ENCODE results near the gene HSH2D.
"Not testable (repeated sequence)": the region's sequence is repeated elsewhere in the genome, so short reads cannot be mapped to it uniquely, and the experiment has no call there.

Gene HSH2D

GRCh38 chr19:16143399-16144215 lies at the start of gene HSH2D:
Gene HSH2D, plus strand, starts transcription at chr19:16143685. Its CDS starts 5,066 bp downstream, at chr19:16148751.
- DNase-seq: peak; percentile 91

- no peak for DNase-seq
These were observed 49.0 kb upstream of the HSH2D start for GRCh38 chr19:16094360-16095070.

DNA sequence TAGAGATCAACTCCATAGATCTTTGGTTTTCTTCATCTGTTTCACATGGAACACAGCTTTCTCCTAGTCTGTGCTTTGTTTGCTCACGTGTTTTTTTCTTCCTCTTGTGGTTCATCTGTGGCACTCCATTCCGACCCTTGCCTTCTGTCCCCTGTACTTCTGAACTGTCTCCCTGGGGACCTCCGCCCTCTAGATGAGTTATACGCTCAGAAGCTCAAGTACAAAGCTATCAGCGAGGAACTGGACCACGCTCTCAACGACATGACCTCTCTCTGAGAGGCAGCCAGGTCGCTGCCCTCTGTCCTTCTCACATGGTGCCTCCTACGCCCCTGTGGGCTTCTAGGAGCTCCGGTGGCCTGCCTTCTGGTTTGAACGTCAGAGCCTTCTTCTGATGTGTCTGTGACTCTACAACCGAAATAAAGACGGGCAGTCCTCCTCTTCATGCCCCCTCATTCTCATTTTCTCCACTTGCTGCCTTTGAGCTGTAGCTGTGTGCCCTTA lies 48.4 kb upstream of the HSH2D start:
- no peak for DNase-seq

DNA sequence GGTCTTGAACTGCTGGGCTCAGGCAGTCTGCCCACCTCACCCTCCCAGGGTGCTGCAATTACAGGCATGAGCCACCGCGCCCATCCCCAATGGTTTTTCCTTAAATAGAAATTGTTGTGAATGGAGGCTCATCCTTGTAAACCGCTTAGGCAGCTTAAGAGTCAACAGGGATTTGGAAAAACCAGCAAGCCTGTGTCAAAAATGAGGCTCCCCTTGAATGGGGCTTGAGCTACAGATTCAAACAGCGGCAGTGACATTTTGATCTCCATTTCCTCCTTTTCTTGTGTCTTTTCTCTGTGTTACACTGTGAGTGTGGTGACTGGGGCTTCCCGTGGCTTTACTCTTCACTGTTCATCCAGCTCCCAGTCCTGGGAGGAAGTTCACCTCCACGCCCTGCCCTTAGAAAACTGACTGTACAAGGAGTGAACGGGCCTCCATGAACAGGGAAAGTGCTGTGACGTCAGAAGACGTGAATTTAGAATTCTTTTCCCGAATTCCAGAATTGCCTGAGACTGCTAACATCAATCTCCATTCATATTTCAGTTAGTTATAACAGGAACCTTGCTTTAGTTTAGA lies 47.1 kb upstream of the HSH2D start:
- no peak for DNase-seq

DNA sequence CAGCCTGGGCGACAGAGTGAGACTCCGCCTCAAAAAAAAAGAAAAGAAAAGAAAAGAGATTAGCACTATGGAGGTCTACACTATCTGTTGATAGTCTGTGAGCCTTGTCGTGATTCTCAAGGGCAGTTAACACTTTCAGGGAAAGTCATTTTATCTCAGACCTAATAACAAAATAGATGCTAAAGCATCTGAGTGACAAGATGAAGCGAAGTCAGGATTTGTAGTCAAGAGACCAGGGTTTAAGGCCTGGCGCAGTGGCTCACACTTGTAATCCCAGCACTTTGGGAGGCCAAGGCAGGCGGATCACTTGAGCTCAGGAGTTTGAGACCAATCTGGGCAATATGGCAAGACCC lies 45.1 kb upstream of the HSH2D start:
- no peak for DNase-seq

- DNase-seq: no peak
These were observed 44.7 kb upstream of the HSH2D start for GRCh38 chr19:16098821-16099220.

DNA sequence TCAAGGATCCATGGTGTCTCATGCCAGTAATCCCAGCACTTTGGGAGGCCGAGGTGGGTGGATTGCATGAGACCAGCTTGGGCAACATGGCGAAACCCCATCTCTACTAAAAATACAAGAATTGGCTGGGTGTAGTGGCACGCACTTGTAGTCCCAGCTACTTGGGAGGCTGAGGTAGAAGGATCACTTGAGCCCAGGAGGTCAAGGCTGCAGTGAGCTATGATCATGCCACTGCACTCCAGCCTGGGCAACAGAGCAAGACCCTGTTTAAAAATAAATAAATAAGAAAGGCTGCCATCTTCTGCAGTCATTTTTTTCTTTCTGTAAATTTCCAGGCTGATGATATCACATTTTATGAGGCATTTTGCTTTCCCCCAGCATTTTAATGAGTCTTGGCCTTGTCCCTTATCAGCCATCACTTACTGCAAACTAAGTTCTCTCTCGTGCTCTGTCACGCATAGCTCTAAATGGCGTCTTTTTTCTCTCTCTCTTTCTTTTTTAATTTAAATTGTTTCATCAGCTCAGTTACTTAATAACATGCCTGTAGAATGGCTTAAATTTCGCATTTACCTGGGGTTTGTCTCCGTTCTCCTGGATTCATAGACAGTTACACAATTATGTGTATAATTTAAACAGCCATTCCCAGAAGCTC lies 44.0 kb upstream of the HSH2D start:
- DNase-seq: not testable (repeated sequence)

DNA sequence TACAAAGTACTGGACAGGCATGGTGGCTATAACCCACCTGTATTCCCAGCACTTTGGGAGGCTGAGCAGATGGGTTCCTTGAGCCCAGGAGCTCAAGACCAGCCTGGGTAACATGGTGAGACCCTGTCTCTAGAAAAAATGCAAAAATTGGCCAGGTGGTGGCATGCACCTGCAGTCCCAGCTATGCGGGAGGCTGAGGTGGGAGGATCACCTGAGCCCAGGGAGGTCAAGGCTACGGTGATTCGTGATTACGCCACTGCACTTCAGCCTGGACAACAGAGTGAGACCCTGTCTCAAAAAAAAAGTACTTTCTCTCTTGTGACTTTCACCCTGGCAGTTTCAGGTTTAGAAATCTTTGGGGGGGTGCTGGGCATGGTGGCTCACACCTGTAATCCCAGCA lies 43.0 kb upstream of the HSH2D start:
- DNase-seq: no peak

DNA sequence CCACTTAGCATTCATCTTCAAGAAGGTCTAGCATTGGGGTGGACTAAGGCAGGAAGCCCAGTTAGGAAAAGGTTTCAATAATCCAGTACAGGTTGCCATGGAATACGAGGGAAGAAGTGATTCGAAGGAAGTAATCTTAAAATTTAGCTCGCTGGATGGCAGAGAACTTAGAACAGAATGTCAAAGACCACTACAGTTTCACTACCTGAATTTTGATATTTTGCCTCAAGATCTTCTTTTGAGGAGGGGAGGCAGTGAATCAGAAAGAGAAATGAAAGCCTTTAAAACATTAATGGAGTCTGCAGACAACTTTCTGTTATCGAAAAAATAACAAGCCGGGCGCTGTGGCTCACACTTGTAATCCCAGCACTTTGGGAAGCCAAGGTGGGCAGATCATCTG lies 38.8 kb upstream of the HSH2D start:
- DNase-seq: no peak

- DNase-seq: no peak
These were observed 37.4 kb upstream of the HSH2D start for GRCh38 chr19:16106121-16106520.

DNA sequence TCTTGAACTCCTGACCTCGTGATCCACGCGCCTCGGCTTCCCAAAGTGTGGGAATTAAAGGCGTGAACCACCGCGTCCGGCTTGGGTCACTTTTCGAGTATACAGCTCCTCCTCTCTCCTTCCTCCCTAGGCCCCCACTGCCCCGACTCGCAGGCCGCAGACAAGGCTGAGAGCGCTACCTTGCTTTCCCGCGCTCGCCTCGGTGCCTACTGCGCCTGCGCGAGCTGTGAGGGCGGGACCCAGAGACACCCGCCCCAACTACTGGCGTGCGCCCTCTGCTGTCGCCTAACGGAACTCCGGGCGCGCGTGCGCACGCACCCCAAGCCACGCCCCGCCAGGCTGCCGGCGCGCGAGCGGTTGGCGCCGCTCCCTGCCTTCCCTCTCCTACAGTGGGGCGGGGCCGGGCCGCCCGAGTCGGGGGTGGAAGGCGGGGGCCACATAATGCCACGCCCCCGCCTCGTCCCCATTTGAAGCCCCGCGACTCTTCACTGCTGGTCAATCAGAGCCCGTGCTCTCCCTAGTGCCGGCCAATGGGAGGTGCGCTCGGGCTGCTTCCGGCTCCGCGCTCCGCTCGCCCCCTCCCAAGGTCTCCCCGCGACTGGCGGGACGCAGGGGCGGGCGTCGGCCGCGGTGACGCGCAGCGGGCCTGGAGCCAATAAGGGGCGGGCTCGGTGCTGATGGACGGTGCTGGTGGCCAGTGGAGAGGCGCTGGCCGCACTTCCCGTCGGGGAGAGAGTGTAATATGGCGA lies 32.2 kb upstream of the HSH2D start, which contains the start of gene RAB8A:
TSS of gene RAB8A (plus strand) at position 730 of the 749 bp plus-strand sequence. CDS start at position 743, 13 bp downstream.
- DNase-seq: peak; percentile 98

- DNase-seq: no peak
These were observed 31.4 kb upstream of the HSH2D start for GRCh38 chr19:16111909-16112752.

DNA sequence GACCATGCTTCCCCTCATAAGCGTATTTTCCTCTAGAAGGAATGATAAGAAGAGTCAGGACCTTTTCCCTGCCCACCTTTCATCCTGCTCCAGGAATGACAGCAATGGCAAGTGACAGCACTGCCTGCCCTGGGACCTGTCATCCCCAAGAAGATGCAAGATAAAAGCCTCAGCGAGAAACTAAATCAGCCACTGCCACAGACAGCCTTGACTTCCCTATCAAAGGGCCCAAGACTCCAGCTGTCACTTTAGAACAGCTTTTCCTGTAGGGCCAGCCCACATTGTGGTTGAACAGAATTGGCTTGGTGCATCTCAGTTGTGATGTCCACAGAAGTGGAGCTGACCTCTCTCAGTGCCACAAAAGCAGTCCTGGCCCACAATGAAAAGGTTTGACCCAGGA lies 30.7 kb upstream of the HSH2D start:
- DNase-seq: no peak

GRCh38 chr19:16113727-16114126 lies 29.8 kb upstream of the HSH2D start:
- no peak for DNase-seq

GRCh38 chr19:16115301-16116039 lies 28.0 kb upstream of the HSH2D start:
- no peak for DNase-seq

- DNase-seq: no peak
These were observed 27.4 kb upstream of the HSH2D start for GRCh38 chr19:16116067-16116466.

DNA sequence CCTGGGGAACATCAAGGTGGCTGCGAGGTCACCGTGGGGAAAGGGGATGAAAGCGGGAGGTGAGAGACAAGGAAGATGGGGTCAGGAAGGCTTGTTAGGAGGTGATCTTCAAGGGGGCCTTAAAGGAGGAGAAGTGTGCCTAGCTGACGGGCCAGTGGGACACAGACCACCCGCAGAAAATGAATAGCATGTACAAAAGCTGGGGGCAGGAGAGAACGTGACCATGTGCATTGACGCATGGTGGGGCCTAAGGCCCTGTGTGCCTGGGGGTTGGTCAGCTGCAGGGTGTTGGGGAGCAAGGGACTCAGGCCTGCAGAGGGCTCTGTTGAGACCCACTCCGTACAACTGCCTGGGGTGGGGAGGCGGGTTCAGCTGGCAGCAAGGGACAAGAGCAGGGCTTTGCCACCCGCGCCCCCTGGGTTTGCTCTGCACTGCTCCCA lies 25.9 kb upstream of the HSH2D start:
- no peak for DNase-seq

DNA sequence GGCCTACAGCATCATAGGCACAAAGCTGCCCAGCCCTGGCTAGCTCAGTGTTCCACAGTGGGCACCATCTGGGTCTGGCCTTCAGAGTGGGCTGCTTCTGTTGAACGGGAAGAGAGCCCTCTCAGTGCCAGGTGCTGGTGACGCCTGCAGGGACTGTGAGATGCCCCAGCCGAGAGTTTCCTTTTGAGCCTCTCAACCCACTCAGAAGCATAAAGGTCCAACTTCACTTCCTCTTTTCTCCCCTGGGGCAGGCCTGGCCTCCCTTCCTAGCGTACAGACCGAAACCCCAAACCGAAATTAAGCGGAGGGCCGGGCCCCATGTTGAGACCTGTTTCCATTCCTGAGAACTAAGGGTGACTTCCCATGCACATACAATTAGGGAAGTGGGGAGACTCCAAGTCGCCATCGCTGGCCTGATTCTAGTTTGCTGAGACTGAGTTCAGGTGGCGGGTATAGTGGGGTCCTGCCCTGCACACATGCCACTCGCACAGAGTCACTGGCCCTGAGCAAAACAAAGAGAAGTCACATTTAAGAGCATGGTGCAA lies 24.9 kb upstream of the HSH2D start:
- DNase-seq: no peak

DNA sequence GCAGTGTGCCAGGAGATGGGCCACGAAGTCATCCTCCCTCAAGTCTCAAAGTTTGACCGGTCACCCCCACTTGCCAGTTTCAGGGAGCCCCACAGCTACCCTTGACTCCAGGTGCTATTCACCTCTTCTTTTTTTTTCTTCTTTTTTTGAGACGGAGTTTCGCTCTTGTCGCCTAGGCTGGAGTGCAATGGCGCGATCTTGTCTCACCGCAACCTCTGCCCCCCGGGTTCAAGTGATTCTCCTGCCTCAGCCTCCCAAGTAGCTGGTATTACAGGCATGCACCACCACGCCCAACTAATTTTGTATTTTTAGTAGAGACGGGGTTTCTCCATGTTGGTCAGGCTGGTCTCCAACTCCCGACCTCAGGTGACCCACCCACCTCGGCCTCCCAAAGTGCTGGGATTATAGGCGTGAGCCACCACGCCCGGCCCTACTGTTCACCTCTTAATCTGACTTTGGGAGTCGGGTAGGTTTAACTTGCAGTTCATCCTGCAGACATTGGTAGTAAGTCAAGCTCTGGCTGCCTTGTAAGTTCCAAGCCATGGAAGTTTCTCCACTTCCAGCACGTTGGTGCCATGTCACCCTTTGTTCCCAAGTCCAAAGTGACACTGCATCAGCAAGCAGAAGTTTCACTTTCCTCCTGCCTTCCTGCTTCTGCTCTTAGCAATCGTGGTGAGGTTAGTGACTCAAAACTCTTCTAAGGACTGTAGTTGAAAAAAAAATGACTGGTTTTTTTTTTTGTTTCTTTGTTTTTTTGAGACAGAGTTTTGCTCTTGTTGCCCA lies 24.2 kb upstream of the HSH2D start:
- not testable (repeated sequence) for DNase-seq

GRCh38 chr19:16121141-16121540 lies 22.3 kb upstream of the HSH2D start:
- no peak for DNase-seq
